SK-N-MC (cell line): ENCODE data around the gene ZC3H7A.

Experiments
- EZH2 ChIP-seq: fragments of 200-600 bp; sonication (generic); IDR thresholded peaks from one replicate; pipeline ENCODE4 v1.6.1; 2017; ENCODE audit warnings: antibody characterized with exemption
- FOXP2 ChIP-seq: optimal IDR thresholded peaks from 2 replicates; pipeline ENCODE3; 2011; ENCODE audit warnings: mild to moderate bottlenecking, moderate library complexity; ENCODE audit not compliant: insufficient read depth; ENCODE audit errors: extremely low read length, control extremely low read depth
- POLR2AphosphoS5 ChIP-seq: IDR thresholded peaks from 2 replicates; pipeline ENCODE4 v1.6.1; 2012; ENCODE audit warnings: mild to moderate bottlenecking, low read depth, low read length, borderline replicate concordance

- TF ChIP-seq POLR2AphosphoS5 = no peak
- no peak for TF ChIP-seq EZH2
- no peak for TF ChIP-seq FOXP2
These were observed 56.5 kb downstream of the ZC3H7A start for GRCh38 chr16:11740567-11740966.
